K562 (cell line): ENCODE data around the gene CIAO2A. TPM values are rescaled to one million over a fixed set of nuclear protein-coding genes. Genes with fewer than 3 reads are reported as not detected.

ENCODE experiments used
- C11orf30 ChIP-seq: fragments of 450-650 bp; IDR thresholded peaks from 2 replicates; pipeline ENCODE4 v1.6.1; 2016; ENCODE audit warnings: low read depth, mild to moderate bottlenecking
- CHCHD3 ChIP-seq: fragments of 250-450 bp; sonication (Bioruptor Pico); IDR thresholded peaks from 2 replicates; pipeline ENCODE4 v2.1.2; 2022; ENCODE audit warnings: mild to moderate bottlenecking
- CREBBP ChIP-seq: IDR thresholded peaks from one replicate; pipeline ENCODE4 v1.6.1; 2012; ENCODE audit warnings: low read depth, mild to moderate bottlenecking, control low read depth, inconsistent platforms, low read length
- ESRRB ChIP-seq: fragments of 250-450 bp; sonication (Bioruptor Pico); IDR thresholded peaks from 2 replicates; pipeline ENCODE4 v1.5.0; 2020; ENCODE audit warnings: mild to moderate bottlenecking, moderate library complexity, borderline replicate concordance
- GTF2E2 ChIP-seq: fragments of 200-800 bp; sonication (Bioruptor generic); IDR thresholded peaks from 2 replicates; pipeline ENCODE4 v1.6.1; 2016; ENCODE audit warnings: missing genetic modification characterization, missing compliant biosample characterization
- HOXB6 ChIP-seq: fragments of 250-450 bp; sonication (Bioruptor Pico); IDR thresholded peaks from 2 replicates; pipeline ENCODE4 v1.5.1; 2022; ENCODE audit warnings: mild to moderate bottlenecking, borderline replicate concordance
- KLF16 ChIP-seq: IDR thresholded peaks from 2 replicates; pipeline ENCODE4 v1.6.1; 2016; ENCODE audit warnings: antibody characterized with exemption
- MYNN ChIP-seq, 2 experiments: sonication (generic); formaldehyde crosslinking in 1 of 2; IDR thresholded peaks; 2 replicates each; pipeline versions ENCODE4 v1.5.0 to v1.6.1; 2016 to 2020; ENCODE audit warnings: antibody characterized with exemption in 1 of 2, missing genetic modification reagents in 1 of 2
- NCOA2 ChIP-seq, 2 experiments: fragments of 450-650 bp; IDR thresholded peaks; 2 replicates each; pipeline ENCODE4 v1.6.1; 2018; ENCODE audit warnings: mild to moderate bottlenecking in 2 of 2, moderate library complexity in 1 of 2; ENCODE audit not compliant: partially characterized antibody in 2 of 2
- NONO ChIP-seq, 2 experiments: fragments of 200-400 bp in 1 of 2; fragments of 450-650 bp in 1 of 2; formaldehyde crosslinking in 1 of 2; IDR thresholded peaks; 2 replicates each; pipeline ENCODE4 v1.6.1; 2017; ENCODE audit warnings: low read depth in 2 of 2, mild to moderate bottlenecking in 2 of 2, moderate library complexity in 2 of 2, low read length in 1 of 2
- NRF1 ChIP-seq, 2 experiments: fragments of 450-650 bp; IDR thresholded peaks in 1 of 2; conservative IDR thresholded peaks in 1 of 2; 2 replicates each; pipeline ENCODE4 v1.6.1; 2014; ENCODE audit warnings: mild to moderate bottlenecking in 2 of 2
- RAD21 ChIP-seq, 2 experiments: fragments of 250-450 bp in 1 of 2; fragments of 450-650 bp in 1 of 2; sonication (Bioruptor Pico) in 1 of 2; formaldehyde crosslinking in 1 of 2; IDR thresholded peaks in 1 of 2; conservative IDR thresholded peaks in 1 of 2; 2 replicates each; pipeline versions ENCODE4 v1.4.0 to v1.8.0; 2020 to 2022; ENCODE audit warnings: mild to moderate bottlenecking in 2 of 2, moderate library complexity in 1 of 2
- SMARCE1 ChIP-seq: fragments of 450-650 bp; IDR thresholded peaks from 2 replicates; pipeline ENCODE4 v1.7.1; 2016; ENCODE audit warnings: mild to moderate bottlenecking
- YY1 ChIP-seq, 3 experiments: IDR thresholded peaks; 2 replicates each; pipeline ENCODE4 v1.6.1; 2011; ENCODE audit warnings: low read length in 2 of 3, mild to moderate bottlenecking in 2 of 3, moderate library complexity in 2 of 3, borderline replicate concordance in 1 of 3, control low read depth in 1 of 3, low read depth in 1 of 3; ENCODE audit not compliant: insufficient read depth in 3 of 3, insufficient replicate concordance in 2 of 3, control insufficient read depth in 1 of 3, insufficient read length in 1 of 3; ENCODE audit errors: extremely low read depth in 1 of 3
- ZBTB26 ChIP-seq: fragments of 450-650 bp; formaldehyde crosslinking; IDR thresholded peaks from 2 replicates; pipeline ENCODE4 v1.4.0; 2022; ENCODE audit warnings: missing genetic modification characterization
- ZNF121 ChIP-seq: sonication (generic); formaldehyde crosslinking; conservative IDR thresholded peaks from 2 replicates; pipeline ENCODE4 v1.8.0; 2022; ENCODE audit warnings: missing genetic modification reagents
- ZNF785 ChIP-seq: fragments of 250-450 bp; sonication (Bioruptor Pico); IDR thresholded peaks from 2 replicates; pipeline ENCODE4 v1.4.0; 2020; ENCODE audit warnings: mild to moderate bottlenecking
- polyA plus RNA-seq, 8 experiments: library from polyadenylated mRNA; depleted of rRNA in 4 of 8; stranded (reverse) in 5 of 8; unstranded in 3 of 8; fragments of >200 nt; fragmentation: Nextera tagmentation in 2 of 8; fragmentation: Illumina TruSeq in 1 of 8; extraction: Ambion mirVana in 2 of 8; extraction: Trizol in 1 of 8; gene quantifications; 2 replicates each; pipeline versions ENCODE4 v1.2.1 to v1.2.3, GENCODE V29; 2011 to 2014; ENCODE audit warnings: inconsistent platforms in 1 of 8, missing spikeins in 1 of 8
- total RNA-seq, 7 experiments: library from RNA; depleted of rRNA in 6 of 7; stranded (reverse); fragments of >200 nt in 6 of 7; fragmentation: Illumina TruSeq in 2 of 7; extraction: Trizol in 2 of 7; gene quantifications; 2 replicates each; pipeline versions ENCODE4 v1.2.1 to v1.2.3, GENCODE V29; 2011 to 2021; ENCODE audit warnings: low replicate concordance in 1 of 7
- TF ChIP-seq, protein P1 (sequence below): fragments of 150-350 bp; conservative IDR thresholded peaks from 2 replicates; pipeline ENCODE4 v1.6.1; 2014; ENCODE audit warnings: low read length
- TF ChIP-seq, protein P2 (sequence below): fragments of 450-650 bp; formaldehyde crosslinking; IDR thresholded peaks from 2 replicates; pipeline ENCODE4 v1.4.0; 2022; ENCODE audit warnings: missing genetic modification characterization
- TF ChIP-seq, protein P3 (sequence below): IDR thresholded peaks from 2 replicates; pipeline ENCODE4 v1.6.1; 2014; ENCODE audit warnings: antibody characterized with exemption

CIAO2A gene
- total and polyA plus RNA-seq, 9 of the 15 experiments (the other 6 are each of a cell fraction or from before 2014, with no cell fraction given) = 161 to 429 (median 313) TPM

DNA sequence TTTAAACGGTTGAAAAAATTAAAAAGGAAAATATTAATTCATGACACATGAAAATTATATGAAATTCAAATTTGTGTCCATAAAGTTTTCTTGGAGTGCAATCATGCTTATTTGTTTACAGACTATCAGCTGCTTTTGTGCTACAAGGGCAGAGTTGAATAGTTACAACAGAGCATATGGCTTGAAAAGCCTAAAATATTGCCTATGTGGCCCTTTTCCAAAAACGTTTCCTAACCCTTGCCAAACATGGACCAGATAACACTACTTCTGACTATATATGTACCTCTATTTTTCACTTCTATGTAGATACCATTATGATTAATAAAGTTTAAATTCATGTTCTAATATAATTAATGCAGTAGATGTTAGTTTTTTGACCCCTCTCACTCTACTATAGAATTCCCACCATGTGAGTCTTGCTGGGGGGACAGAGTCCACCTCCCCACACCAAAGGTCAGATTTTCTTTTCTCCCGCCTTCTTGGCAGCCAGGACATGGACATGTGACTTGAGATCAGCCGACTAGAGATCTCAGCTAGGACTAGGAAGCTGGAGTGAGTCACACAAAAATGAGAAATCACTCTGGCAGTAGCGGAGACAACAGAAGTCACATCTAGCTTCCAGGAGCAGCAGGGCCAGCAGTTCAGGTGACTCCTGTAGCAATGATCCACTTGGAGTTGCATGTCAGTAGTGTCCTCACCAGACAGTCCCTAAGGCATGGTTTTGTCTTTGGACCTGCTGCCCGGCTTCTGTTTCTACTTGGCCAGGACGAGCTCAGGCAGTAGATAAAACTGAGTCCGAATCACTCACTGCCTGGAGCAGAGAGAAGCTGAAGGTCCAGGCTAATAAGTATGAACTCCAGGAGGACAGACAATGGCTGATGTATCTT is 22.4 kb downstream of the CIAO2A start (continued):
- TF ChIP-seq, protein P1, sequence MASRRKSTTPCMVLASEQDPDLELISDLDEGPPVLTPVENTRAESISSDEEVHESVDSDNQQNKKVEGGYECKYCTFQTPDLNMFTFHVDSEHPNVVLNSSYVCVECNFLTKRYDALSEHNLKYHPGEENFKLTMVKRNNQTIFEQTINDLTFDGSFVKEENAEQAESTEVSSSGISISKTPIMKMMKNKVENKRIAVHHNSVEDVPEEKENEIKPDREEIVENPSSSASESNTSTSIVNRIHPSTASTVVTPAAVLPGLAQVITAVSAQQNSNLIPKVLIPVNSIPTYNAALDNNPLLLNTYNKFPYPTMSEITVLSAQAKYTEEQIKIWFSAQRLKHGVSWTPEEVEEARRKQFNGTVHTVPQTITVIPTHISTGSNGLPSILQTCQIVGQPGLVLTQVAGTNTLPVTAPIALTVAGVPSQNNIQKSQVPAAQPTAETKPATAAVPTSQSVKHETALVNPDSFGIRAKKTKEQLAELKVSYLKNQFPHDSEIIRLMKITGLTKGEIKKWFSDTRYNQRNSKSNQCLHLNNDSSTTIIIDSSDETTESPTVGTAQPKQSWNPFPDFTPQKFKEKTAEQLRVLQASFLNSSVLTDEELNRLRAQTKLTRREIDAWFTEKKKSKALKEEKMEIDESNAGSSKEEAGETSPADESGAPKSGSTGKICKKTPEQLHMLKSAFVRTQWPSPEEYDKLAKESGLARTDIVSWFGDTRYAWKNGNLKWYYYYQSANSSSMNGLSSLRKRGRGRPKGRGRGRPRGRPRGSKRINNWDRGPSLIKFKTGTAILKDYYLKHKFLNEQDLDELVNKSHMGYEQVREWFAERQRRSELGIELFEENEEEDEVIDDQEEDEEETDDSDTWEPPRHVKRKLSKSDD = no peak
- TF ChIP-seq ESRRB (CRISPR knock-in tag) (no peak), MYNN (IDR thresholded peaks at IDR 0.05) (no peak), MYNN (CRISPR knock-in tag; IDR thresholded peaks at IDR 0.05) (no peak), ZBTB26 (CRISPR knock-in tag) (no peak), NRF1 (conservative IDR thresholded peaks at IDR 0.05 in 1 of 2, IDR thresholded peaks at IDR 0.05 in 1 of 2) (no peak), NCOA2 (IDR thresholded peaks at IDR 0.05; ENCODE audit: partially characterized antibody in 2 of 2) (no peak), ZNF121 (no peak), SMARCE1 (peak; percentile 52; the same call in 1 of the 2 replicates), CHCHD3 (CRISPR knock-in tag) (no peak), GTF2E2 (tag) (no peak), KLF16 (no peak), YY1 (IDR thresholded peaks at IDR 0.05; ENCODE audit: borderline replicate concordance in 1 of 3, control insufficient read depth in 1 of 3, extremely low read depth in 1 of 3, insufficient read depth in 3 of 3, insufficient read length in 1 of 3, insufficient replicate concordance in 2 of 3, low read depth in 1 of 3, low read length in 2 of 3) (no peak), CREBBP (no peak), ZNF785 (CRISPR knock-in tag) (no peak), C11orf30 (peak; percentile 13; the same call in 1 of the 2 replicates), NONO (IDR thresholded peaks at IDR 0.05; ENCODE audit: low read depth in 2 of 2, low read length in 1 of 2) (no peak), RAD21 (CRISPR knock-in tag; conservative IDR thresholded peaks at IDR 0.05 in 1 of 2, IDR thresholded peaks at IDR 0.05 in 1 of 2) (peak in 1 of 2 experiments; percentile 13; a peak in 1 of 4 replicates), HOXB6 (CRISPR knock-in tag) (no peak)
- TF ChIP-seq, protein P2, sequence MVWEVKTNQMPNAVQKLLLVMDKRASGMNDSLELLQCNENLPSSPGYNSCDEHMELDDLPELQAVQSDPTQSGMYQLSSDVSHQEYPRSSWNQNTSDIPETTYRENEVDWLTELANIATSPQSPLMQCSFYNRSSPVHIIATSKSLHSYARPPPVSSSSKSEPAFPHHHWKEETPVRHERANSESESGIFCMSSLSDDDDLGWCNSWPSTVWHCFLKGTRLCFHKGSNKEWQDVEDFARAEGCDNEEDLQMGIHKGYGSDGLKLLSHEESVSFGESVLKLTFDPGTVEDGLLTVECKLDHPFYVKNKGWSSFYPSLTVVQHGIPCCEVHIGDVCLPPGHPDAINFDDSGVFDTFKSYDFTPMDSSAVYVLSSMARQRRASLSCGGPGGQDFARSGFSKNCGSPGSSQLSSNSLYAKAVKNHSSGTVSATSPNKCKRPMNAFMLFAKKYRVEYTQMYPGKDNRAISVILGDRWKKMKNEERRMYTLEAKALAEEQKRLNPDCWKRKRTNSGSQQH (CRISPR knock-in tag) = no peak
- TF ChIP-seq, protein P3, sequence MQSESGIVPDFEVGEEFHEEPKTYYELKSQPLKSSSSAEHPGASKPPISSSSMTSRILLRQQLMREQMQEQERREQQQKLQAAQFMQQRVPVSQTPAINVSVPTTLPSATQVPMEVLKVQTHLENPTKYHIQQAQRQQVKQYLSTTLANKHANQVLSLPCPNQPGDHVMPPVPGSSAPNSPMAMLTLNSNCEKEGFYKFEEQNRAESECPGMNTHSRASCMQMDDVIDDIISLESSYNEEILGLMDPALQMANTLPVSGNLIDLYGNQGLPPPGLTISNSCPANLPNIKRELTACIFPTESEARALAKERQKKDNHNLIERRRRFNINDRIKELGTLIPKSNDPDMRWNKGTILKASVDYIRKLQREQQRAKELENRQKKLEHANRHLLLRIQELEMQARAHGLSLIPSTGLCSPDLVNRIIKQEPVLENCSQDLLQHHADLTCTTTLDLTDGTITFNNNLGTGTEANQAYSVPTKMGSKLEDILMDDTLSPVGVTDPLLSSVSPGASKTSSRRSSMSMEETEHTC = no peak
